ENCODE results near the gene RUSF1.
A peak's percentile ranks its signal among the peaks of the same experiment; 100 is the strongest.
"Not testable (repeated sequence)": the region's sequence is repeated elsewhere in the genome, so short reads cannot be mapped to it uniquely, and the experiment has no call there.

The RUSF1 gene

GRCh38 chr16:31513884-31514283 is 5.7 kb upstream of the RUSF1 start:
- DNase-seq, result no peak

DNA sequence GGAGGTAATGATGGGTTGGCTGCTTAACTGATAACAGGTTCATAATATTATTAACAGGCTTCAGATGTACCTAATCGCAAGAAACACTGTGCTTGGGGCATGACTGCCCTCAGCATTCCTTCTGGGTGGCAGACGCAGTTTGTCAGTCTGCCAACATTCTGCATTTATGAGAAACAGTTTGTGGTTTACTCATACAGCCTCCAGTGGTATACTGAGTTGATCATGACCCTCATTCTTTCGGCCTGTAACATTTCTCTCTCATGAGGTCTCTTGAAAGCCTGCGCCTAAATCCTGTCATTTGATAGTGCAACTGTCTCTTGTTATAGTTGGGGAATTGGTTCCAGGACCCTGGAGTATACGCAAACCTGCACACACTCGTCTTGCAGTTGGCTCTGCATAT is 4.9 kb upstream of the RUSF1 start:
- DNase-seq, result no peak

DNA sequence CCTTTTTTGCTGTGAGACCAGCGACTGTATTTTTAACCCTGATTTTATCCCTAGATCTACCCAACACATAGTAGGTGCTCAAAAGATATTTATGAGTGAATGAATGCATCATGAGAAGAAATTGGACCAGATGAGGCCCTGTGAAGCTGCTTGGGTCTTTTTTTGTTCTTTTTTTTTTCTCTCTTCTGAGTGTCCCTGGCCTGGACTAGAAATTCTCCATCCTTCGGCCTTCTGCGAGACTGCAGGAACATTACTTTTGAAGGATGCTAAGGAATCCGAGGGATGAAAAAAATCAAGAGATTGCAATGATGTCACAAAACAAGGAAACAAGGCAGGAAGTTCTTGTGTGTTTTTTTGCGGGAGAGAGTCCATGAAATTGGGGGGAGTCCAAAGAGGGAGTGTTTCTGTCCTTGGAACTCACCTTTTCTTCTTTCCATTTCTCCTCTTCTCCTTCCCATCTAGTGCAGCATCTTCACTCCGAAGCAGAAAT is 560 bp upstream of the RUSF1 start:
- DNase-seq, result no peak

DNA sequence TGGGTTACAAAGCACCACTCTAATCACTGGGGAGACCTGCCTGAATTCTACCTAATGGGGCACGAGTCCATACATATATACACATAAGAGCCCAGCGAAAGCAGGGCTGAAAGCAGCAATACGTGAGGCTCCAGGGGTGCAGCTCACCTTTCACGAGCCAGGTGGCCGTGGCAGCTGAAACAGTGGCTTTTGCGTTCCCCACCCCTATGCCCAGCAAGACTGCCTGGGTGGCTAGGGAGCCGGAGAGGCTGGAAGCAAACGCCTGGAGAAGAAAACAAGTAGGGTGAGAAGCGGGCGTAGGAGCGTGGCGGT is 618 bp downstream of the RUSF1 start:
- no peak for DNase-seq

GRCh38 chr16:31505483-31505882 is 2.7 kb downstream of the RUSF1 start:
- DNase-seq, result no peak

GRCh38 chr16:31504159-31504558 is 4.0 kb downstream of the RUSF1 start:
- DNase-seq, result no peak

GRCh38 chr16:31503555-31503954 is 4.6 kb downstream of the RUSF1 start:
- DNase-seq, result not testable (repeated sequence)

GRCh38 chr16:31502981-31503380 is 5.2 kb downstream of the RUSF1 start:
- no peak for DNase-seq

DNA sequence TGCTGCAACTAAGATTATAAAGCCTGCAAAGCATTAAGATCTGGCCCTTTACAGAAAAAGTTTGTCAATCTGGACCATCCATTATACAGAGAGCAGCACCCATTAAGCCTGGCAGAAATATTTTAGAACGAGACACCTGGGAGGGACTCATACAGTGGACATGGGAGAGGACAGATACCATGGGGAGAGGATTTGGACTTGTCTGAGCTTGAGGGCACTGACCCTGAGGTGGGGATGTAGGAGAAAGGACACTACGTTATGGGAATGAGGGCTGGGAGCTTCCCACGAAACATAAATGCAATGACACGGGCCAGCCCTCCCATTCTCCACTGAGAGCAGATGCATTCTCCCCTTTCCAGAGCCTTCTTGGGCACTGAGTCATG is 6.2 kb downstream of the RUSF1 start:
- no peak for DNase-seq

GRCh38 chr16:31501226-31501965 is 6.8 kb downstream of the RUSF1 start:
- no peak for DNase-seq

DNA sequence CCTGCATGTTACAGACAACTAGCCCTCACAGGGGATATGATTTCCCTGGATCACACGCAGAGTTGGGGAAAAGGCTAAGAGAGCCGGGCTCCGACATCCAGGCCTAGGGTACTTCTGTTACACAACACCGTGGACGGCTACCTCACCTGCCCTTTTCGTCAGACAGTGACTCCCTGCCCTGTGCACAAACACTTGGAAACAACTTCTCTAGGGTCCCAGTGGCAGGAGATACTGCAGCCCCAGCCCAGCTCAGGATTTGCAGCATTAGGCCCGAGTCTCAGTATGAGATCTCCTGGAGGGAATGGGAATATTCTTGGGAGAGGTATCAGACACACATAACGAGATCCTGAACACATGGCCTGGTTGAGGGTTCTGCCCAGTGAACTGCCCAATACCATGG is 8.3 kb downstream of the RUSF1 start:
- no peak for DNase-seq

GRCh38 chr16:31498493-31498892 is 9.7 kb downstream of the RUSF1 start:
- DNase-seq, result no peak

DNA sequence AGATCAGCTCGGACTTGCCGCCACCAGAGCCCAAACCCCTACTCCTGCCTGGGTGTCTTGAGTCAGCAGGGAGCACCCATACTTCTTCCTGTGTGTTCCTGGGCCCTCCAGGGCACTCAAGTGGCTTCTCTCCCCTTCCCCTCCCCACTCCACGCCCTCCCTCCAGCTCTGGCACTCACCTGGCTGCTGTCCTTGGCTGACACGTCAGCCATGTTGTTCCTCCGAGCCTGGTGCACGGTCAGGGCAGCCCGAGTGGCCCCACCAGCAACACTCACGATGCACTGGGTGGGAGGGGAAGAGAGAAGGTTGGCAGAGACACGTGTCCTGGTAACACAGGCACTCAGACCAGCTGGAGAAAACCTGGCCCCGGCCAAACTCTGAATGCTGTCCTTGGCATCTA is 11.5 kb downstream of the RUSF1 start:
- DNase-seq, result no peak

- DNase-seq, result no peak
These were observed 14.6 kb downstream of the RUSF1 start for GRCh38 chr16:31493506-31494125.

DNA sequence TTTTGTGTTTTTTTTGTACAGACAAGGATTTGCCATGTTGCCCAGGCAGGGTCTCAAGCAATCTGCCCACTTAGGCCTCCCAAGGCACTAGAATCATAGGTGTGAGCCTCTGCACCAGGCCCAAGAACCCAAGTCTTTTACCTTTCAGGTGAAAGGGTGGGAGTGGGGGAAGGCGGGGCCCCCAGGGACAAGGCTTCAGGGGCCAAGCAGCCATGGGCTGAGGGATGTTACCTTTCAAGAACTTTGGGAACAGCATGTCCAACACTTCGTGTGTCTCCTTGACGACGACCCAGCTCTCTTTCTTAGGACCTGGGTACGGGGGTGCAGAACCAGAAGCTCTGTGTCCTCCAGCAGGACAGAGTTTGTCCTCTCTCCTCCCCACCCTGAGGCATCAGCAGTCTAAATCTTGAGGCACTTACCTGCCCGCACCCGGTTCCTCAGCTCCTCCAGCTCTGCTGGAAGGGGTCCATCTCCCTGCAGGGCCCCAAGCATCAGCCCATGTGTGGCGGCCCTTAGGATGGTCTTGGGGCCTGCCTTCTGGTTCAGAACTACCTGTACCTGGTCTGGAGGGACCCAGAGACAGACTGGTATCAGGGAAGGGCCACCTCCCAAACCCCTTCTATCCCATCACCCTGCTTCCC is 16.3 kb downstream of the RUSF1 start:
- no peak for DNase-seq

DNA sequence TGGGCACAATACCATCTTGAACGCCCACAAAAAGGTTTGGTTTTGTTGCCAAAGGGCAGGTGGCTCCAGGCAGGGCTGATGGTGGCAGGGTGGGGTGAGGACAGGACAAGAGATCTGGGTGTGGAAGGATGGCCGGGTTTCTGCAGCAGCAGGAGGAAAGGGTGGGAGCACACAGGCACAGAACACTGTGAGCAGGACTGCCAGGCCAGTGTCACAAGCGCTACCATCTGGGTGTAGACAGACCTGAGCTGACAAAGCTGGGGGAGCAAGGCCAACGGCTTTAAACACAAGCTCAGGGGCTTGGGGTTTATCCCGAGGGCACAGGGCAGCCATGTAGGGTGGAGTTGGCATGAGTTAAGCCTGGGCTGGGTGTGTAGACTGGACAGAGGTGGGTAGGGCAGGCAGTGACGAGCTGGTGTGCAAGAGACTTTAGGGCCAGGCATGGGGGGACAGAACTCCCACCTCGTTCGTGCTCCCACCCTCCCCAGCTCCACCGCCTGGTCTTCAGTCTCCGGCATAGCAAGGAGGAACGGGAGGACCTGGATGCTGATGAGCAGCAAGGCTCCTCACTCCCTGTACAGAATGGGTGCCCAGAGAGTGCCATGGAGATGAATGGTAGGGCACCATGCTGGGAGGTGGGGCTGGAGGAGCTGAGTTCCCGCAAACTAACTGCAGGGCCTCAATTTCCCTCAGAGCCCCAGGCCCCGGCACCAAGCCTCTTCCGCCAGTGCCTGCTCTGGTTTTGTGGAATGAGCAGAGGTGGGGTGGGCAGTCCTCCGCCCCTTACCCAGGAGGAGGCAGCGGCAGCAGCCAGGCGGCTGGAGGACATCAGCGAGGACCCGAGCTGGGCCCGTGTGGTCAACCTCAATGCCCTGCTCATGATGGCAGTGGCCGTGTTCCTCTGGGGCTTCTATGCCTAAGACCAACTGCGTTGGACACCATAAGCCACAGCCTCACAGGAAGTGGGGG is 18.3 kb downstream of the RUSF1 start:
- no peak for DNase-seq

- DNase-seq, result no peak
These were observed 19.0 kb downstream of the RUSF1 start for GRCh38 chr16:31489298-31489564.

DNA sequence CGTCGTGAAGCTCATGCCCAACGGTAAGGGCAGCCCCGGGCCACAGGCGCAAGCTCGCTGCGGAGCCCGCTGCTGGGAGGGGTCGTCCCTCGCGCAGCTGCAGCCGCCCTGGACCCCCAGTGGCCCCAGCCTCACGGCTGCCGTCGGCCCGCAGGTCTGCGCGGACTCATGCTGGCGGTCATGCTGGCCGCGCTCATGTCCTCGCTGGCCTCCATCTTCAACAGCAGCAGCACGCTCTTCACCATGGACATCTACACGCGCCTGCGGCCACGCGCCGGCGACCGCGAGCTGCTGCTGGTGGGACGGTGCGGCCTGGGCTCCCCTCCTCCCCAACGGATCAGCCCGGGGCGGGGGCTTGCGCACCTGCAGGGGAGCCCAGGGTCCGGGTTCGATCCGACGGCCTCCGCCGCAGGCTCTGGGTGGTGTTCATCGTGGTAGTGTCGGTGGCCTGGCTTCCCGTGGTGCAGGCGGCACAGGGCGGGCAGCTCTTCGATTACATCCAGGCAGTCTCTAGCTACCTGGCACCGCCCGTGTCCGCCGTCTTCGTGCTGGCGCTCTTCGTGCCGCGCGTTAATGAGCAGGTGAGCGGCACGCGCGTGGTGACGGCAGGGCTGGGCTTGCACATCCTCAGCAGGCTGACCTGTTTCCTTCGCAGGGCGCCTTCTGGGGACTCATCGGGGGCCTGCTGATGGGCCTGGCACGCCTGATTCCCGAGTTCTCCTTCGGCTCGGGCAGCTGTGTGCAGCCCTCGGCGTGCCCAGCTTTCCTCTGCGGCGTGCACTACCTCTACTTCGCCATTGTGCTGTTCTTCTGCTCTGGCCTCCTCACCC is 19.5 kb downstream of the RUSF1 start:
- DNase-seq, result no peak

GRCh38 chr16:31487720-31488467 is 20.3 kb downstream of the RUSF1 start:
- peak; percentile 83 for DNase-seq

- no peak for DNase-seq
These were observed 21.0 kb downstream of the RUSF1 start for GRCh38 chr16:31487071-31487719.

GRCh38 chr16:31486045-31486444 is 22.1 kb downstream of the RUSF1 start:
- no peak for DNase-seq

All from CD4-positive, alpha-beta T cell treated with Interleukin-12 subunit alpha and Interleukin-12 subunit beta, for 1 hour (primary cell).